ENCODE measurements around the gene NRG2.

- TF ChIP-seq, protein P1, sequence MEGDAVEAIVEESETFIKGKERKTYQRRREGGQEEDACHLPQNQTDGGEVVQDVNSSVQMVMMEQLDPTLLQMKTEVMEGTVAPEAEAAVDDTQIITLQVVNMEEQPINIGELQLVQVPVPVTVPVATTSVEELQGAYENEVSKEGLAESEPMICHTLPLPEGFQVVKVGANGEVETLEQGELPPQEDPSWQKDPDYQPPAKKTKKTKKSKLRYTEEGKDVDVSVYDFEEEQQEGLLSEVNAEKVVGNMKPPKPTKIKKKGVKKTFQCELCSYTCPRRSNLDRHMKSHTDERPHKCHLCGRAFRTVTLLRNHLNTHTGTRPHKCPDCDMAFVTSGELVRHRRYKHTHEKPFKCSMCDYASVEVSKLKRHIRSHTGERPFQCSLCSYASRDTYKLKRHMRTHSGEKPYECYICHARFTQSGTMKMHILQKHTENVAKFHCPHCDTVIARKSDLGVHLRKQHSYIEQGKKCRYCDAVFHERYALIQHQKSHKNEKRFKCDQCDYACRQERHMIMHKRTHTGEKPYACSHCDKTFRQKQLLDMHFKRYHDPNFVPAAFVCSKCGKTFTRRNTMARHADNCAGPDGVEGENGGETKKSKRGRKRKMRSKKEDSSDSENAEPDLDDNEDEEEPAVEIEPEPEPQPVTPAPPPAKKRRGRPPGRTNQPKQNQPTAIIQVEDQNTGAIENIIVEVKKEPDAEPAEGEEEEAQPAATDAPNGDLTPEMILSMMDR (IDR thresholded peaks at IDR 0.05): no peak
- TF ChIP-seq EP300 (IDR thresholded peaks at IDR 0.05): no peak
Measured at GRCh38 chr5:140049205-140049604, 6.1 kb upstream of the NRG2 start.

All from ovary (tissue), 3 donors.